Body of pancreas (tissue), 4 donors: ENCODE results near the gene KCNJ10.

Experiments used
- CTCF ChIP-seq, 7 experiments: fragments of 450-650 bp in 4 of 7; fragments of 200-600 bp in 3 of 7; sonication (generic) in 3 of 7; IDR thresholded peaks; one replicate each; pipeline ENCODE4 v1.5.1; 2016 to 2019; ENCODE audit warnings: antibody characterized with exemption in 7 of 7
- POLR2A ChIP-seq, 3 donors: fragments of 450-650 bp; IDR thresholded peaks; one replicate each; pipeline ENCODE4 v1.6.1; 2016; ENCODE audit warnings: antibody characterized with exemption in 3 of 3, mild to moderate bottlenecking in 2 of 3

DNA sequence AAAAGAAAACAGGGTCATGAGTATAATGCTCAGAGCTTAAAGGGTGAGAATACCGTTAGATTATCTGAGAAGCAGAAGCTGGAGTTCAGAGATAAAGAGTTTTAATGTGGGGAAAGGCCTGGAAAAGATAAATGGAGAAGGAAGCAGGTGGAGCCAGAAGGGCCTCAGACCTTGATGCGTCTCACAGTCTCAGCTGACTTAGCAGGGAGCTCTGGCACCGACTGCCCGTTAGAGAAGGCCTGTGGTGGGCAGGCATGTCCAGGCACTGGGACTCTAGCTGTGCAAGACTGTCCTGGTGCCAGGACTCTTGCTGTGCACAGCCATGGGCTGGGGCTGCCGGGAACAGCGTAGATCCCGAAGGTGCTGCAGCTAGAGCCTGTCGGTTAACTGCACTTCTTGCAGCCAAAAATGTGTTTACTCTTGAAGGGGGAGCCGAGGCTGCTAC is 112.1 kb downstream of the KCNJ10 start:
- TF ChIP-seq CTCF (IDR thresholded peaks at IDR 0.05): peak in 2 of 7 experiments; percentile 5 to 9
- TF ChIP-seq POLR2A (IDR thresholded peaks at IDR 0.05): no peak
